ENCODE measurements around the gene NEDD4L. TPM values are rescaled to one million over a fixed set of nuclear protein-coding genes. Genes with fewer than 3 reads are reported as not detected.

The NEDD4L gene
- total RNA-seq, 3 donors from 2014 or later = 2.6 to 4.7 (median 2.9) TPM

- no peaks in the 10 kb centered on the region for H3K27me3 Mint-ChIP-seq (ENCODE audit: low read depth)
- H3K4me3 Mint-ChIP-seq = no peak overlapping the region
- ATAC-seq = no peak
Measured at GRCh38 chr18:58397385-58398132, 353.5 kb downstream of the NEDD4L start.

DNA sequence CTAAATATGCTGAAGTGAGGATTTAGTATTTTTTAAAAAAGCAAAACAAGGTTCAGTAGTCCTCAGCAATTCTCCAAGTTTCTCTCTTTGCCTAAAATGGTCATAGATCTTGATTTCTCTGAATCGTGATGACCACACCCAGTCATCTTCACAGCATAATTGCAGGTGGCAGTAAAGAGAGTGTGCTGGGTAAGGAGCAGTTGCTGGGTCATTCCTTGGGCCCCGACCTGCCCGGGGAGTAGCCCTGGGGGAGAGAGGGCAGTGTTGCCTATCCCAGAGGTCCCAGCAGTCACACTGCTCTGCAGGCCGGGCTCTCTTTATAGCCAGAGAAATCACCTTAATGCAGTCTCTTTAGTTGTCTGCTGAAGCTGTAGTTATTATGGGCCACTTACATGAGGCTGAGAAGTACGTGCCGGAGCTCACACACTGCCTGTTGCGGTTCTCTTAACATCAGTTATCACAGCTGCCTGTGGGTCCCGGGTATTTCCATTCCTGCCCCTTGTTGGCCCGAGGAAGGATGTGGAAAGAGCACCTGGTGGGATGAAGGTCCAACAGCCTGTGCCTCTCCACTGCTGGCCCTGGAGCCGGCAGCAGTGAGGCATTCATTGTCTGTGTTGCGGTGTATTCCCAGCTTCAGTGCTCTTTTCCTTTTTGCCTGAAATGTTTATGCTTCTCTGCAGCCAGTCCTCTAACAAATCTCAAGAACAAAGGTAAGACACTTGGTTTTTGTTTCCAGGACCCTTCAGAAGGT, 354.8 kb downstream of the NEDD4L start:
- ATAC-seq (no peak), DNase-seq (no peak)
- Mint-ChIP-seq H3K27me3 (ENCODE audit: low read depth) (no peaks in the 10 kb centered on the region), H3K4me3 (no peak overlapping the region), H3K9me3 (no peaks in the 10 kb centered on the region), H3K4me1 (ENCODE audit: low read depth) (peaks cover 12% of the 10 kb centered on the region), H3K36me3 (ENCODE audit: insufficient read depth) (no peaks in the 10 kb centered on the region)

More at GRCh38 chr18:58397385-58398132, 353.5 kb downstream of the NEDD4L start:
- no peak for DNase-seq
- Mint-ChIP-seq H3K4me1 (ENCODE audit: low read depth) (peaks cover 12% of the 10 kb centered on the region), H3K9me3 (no peaks in the 10 kb centered on the region), H3K36me3 (ENCODE audit: insufficient read depth) (no peaks in the 10 kb centered on the region)

DNA sequence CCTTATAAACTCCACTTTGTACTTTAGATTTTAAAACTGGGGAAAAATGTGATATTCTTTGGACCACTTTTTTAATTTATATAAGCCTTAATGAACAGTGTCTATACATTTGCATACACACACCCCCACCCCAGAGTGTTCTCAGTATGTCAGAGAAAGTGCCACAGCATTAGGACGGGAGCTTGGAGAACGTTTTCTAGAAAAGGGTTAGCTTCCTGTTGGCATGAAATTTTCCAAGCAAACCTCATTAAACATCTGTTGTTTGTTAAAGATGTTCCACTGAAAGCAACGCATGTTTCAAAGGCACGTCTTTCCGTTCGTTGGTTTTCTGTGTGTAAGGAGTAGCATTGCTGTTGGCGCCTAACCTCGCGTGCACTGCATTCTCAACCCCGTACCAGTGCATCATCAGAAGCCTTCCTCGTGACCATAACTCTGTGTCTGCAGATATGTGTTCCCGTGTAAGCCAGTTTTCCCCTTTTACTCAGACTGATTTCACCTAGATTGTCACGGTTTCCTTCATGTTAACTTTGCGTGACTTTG, 356.4 kb downstream of the NEDD4L start:
- H3K4me1 Mint-ChIP-seq (ENCODE audit: low read depth) = peaks cover 12% of the 10 kb centered on the region
- H3K36me3 Mint-ChIP-seq (ENCODE audit: insufficient read depth) = no peaks in the 10 kb centered on the region
- peak; percentile 68 to 79 for ATAC-seq
- DNase-seq = no peak
- H3K9me3 Mint-ChIP-seq = no peaks in the 10 kb centered on the region
- H3K4me3 Mint-ChIP-seq = no peak overlapping the region
- peaks cover 3% of the 10 kb centered on the region for H3K27me3 Mint-ChIP-seq (ENCODE audit: low read depth)

DNA sequence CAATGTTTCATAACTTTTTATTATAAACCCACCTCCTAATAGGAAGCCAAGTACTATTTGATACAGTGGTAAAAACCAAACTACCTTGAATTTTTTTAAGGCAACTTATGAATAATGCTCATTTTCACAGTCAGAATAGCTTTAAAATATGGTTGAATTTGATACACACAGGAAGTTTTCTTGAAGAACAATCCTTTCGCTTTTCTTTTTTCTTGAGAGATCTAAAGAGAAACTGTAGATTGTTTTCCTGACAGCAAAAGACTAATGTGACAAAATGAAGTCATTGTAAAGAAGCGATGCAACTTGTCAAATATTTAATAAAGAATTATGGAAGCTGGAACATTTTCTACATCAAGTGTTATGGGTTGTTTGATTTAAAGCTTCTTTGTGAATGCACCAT, 357.2 kb downstream of the NEDD4L start:
- DNase-seq (no peak), ATAC-seq (peak in 1 of 2 donors; percentile 16)
- Mint-ChIP-seq H3K4me3 (no peak overlapping the region), H3K27me3 (ENCODE audit: low read depth) (peaks cover 3% of the 10 kb centered on the region), H3K36me3 (ENCODE audit: insufficient read depth) (no peaks in the 10 kb centered on the region), H3K9me3 (no peaks in the 10 kb centered on the region), H3K4me1 (ENCODE audit: low read depth) (peaks cover 9% of the 10 kb centered on the region)

DNA sequence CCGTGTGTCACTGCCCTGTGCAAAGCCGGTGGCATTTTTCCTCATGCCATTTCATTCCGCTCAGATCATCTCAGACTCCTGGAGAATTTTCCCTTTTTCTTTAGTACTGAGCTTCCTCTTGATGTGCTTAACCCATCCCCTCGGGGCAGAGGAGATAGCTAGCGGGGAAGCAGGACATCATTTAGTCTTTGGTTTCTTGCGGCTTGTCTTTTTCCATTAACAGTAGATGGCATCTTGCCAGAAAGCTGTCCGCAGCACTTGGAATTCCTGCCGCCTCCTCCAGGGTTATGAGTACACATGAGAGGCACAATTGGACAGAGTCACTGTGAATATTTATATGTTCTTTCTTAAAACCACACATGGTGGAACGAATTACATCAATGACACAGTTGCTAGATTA, 358.2 kb downstream of the NEDD4L start:
- Mint-ChIP-seq H3K4me3 (no peak overlapping the region), H3K4me1 (ENCODE audit: low read depth) (peaks cover 9% of the 10 kb centered on the region), H3K27me3 (ENCODE audit: low read depth) (peaks cover 3% of the 10 kb centered on the region), H3K36me3 (ENCODE audit: insufficient read depth) (no peaks in the 10 kb centered on the region), H3K9me3 (no peaks in the 10 kb centered on the region)
- no peak for ATAC-seq
- DNase-seq = no peak

- Mint-ChIP-seq H3K9me3 (no peaks in the 10 kb centered on the region), H3K36me3 (ENCODE audit: insufficient read depth) (no peaks in the 10 kb centered on the region), H3K27me3 (ENCODE audit: low read depth) (peaks cover 3% of the 10 kb centered on the region), H3K4me1 (ENCODE audit: low read depth) (peaks cover 9% of the 10 kb centered on the region), H3K4me3 (no peak overlapping the region)
- ATAC-seq (no peak), DNase-seq (no peak)
Measured at GRCh38 chr18:58402951-58403702, 359.1 kb downstream of the NEDD4L start.

- Mint-ChIP-seq H3K4me3 (no peak overlapping the region), H3K9me3 (no peaks in the 10 kb centered on the region), H3K4me1 (ENCODE audit: low read depth) (peaks cover 9% of the 10 kb centered on the region), H3K27me3 (ENCODE audit: low read depth) (peaks cover 3% of the 10 kb centered on the region), H3K36me3 (ENCODE audit: insufficient read depth) (no peaks in the 10 kb centered on the region)
- DNase-seq = no peak
- ATAC-seq = no peak
Measured at GRCh38 chr18:58403799-58404455, 359.9 kb downstream of the NEDD4L start.

- Mint-ChIP-seq H3K36me3 (ENCODE audit: insufficient read depth) (no peaks in the 10 kb centered on the region), H3K4me3 (no peak overlapping the region), H3K9me3 (no peaks in the 10 kb centered on the region), H3K4me1 (ENCODE audit: low read depth) (peaks cover 4% of the 10 kb centered on the region), H3K27me3 (ENCODE audit: low read depth) (peaks cover 3% of the 10 kb centered on the region)
- DNase-seq (no peak), ATAC-seq (no peak)
Measured at GRCh38 chr18:58405107-58405898, 361.3 kb downstream of the NEDD4L start.

- H3K4me3 Mint-ChIP-seq = no peak overlapping the region
- H3K36me3 Mint-ChIP-seq (ENCODE audit: insufficient read depth) = no peaks in the 10 kb centered on the region
- H3K9me3 Mint-ChIP-seq = no peaks in the 10 kb centered on the region
- DNase-seq = no peak
- no peaks in the 10 kb centered on the region for H3K4me1 Mint-ChIP-seq (ENCODE audit: low read depth)
- H3K27me3 Mint-ChIP-seq (ENCODE audit: low read depth) = peaks cover 3% of the 10 kb centered on the region
- no peak for ATAC-seq
Measured at GRCh38 chr18:58407263-58407648, 363.2 kb downstream of the NEDD4L start.

- no peak for ATAC-seq
- no peaks in the 10 kb centered on the region for H3K36me3 Mint-ChIP-seq (ENCODE audit: insufficient read depth)
- DNase-seq = no peak
- no peaks in the 10 kb centered on the region for H3K9me3 Mint-ChIP-seq
- no peaks in the 10 kb centered on the region for H3K4me1 Mint-ChIP-seq (ENCODE audit: low read depth)
- H3K27me3 Mint-ChIP-seq (ENCODE audit: low read depth) = peaks cover 3% of the 10 kb centered on the region
- H3K4me3 Mint-ChIP-seq = no peak overlapping the region
Measured at GRCh38 chr18:58407649-58408407, 363.8 kb downstream of the NEDD4L start.

DNA sequence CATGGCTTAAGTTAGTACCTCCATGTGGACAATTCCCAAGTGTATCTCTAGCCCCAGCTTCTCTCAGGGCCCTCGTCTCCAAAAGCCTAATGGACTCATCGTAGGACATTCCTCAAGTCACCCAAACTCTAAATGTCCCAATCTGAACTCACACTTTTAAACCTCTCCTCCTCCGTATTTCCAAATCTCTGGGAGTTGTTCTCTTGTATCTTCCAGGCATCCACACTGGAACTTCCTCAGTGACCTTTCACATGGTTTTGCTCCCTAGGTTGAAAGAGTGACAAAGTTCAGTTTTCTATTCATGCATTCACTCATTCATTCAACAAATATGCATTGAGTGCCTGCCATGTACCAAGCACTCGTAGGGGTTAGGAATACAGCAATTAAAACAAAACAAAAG, 364.6 kb downstream of the NEDD4L start:
- no peak for ATAC-seq
- Mint-ChIP-seq H3K4me3 (no peak overlapping the region), H3K36me3 (ENCODE audit: insufficient read depth) (no peaks in the 10 kb centered on the region), H3K4me1 (ENCODE audit: low read depth) (no peaks in the 10 kb centered on the region), H3K27me3 (ENCODE audit: low read depth) (peaks cover 3% of the 10 kb centered on the region), H3K9me3 (no peaks in the 10 kb centered on the region)
- DNase-seq = no peak

- no peak overlapping the region for H3K4me3 Mint-ChIP-seq
- no peaks in the 10 kb centered on the region for H3K9me3 Mint-ChIP-seq
- ATAC-seq (no peak), DNase-seq (no peak)
- no peaks in the 10 kb centered on the region for H3K36me3 Mint-ChIP-seq (ENCODE audit: insufficient read depth)
- H3K27me3 Mint-ChIP-seq (ENCODE audit: low read depth) = no peaks in the 10 kb centered on the region
- no peaks in the 10 kb centered on the region for H3K4me1 Mint-ChIP-seq (ENCODE audit: low read depth)
Measured at GRCh38 chr18:58409802-58410445, 365.9 kb downstream of the NEDD4L start.
